Stomach (tissue), 4 donors: ENCODE results near the gene DRC3.

Experiments
- POLR2A ChIP-seq, 4 donors: fragments of 450-650 bp; IDR thresholded peaks; one replicate each; pipeline ENCODE4 v1.6.1; 2016; ENCODE audit warnings: antibody characterized with exemption in 4 of 4, control low read depth in 2 of 4, mild to moderate bottlenecking in 1 of 4, moderate library complexity in 1 of 4
- TF ChIP-seq, protein P1 (sequence below), 7 experiments: fragments of 450-650 bp in 4 of 7; fragments of 200-600 bp in 3 of 7; sonication (generic) in 3 of 7; IDR thresholded peaks; one replicate each; pipeline ENCODE4 v1.5.1; 2016 to 2019; ENCODE audit warnings: antibody characterized with exemption in 7 of 7, control low read depth in 2 of 7, mild to moderate bottlenecking in 1 of 7

DNA sequence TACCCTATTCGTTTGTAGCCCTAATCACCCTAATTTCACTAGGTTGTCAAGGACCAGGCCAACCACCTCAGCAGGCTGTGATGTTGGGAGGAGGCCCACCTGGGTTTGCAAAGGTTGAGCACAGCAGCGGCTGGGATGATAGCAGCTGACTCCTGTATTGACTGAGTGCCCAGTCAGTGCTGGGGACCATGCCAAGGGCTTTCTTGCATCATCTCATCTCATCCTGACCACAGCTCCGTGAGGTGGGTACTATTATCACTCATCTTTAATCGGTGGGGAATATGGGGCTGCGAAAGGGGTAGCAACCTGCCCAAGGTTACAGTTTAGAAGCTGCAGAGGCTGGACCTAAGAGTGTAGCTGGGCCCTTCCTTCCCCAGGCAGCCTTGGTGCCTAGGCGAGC lies 54.6 kb downstream of the DRC3 start:
- TF ChIP-seq, protein P1, sequence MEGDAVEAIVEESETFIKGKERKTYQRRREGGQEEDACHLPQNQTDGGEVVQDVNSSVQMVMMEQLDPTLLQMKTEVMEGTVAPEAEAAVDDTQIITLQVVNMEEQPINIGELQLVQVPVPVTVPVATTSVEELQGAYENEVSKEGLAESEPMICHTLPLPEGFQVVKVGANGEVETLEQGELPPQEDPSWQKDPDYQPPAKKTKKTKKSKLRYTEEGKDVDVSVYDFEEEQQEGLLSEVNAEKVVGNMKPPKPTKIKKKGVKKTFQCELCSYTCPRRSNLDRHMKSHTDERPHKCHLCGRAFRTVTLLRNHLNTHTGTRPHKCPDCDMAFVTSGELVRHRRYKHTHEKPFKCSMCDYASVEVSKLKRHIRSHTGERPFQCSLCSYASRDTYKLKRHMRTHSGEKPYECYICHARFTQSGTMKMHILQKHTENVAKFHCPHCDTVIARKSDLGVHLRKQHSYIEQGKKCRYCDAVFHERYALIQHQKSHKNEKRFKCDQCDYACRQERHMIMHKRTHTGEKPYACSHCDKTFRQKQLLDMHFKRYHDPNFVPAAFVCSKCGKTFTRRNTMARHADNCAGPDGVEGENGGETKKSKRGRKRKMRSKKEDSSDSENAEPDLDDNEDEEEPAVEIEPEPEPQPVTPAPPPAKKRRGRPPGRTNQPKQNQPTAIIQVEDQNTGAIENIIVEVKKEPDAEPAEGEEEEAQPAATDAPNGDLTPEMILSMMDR (IDR thresholded peaks at IDR 0.05), result no peak
- TF ChIP-seq POLR2A (IDR thresholded peaks at IDR 0.05), result no peak
